Stimulated activated naive B cell treated with anti-CD40 and anti-IgM and Interleukin-4, amounts not matched to agents 10 μg/mL and 1 μg/mL and 100 μg/mL, for 72 hours (primary cell): ENCODE measurements around the gene PDK2.

ENCODE experiments used
- ATAC-seq, 2 donors: fragments of 150-1000 bp; cut with Tn5 transposase; replicated peaks; 2 replicates each; pipeline ENCODE4 v1.10.0; 2021; ENCODE audit warnings: moderate library complexity in 1 of 2
- DNase-seq: peaks from one replicate; pipeline ENCODE4 v3.0.0; 2021
- H3K27ac Mint-ChIP-seq: one replicate; pipeline ENCODE4 v1.8.0; 2022; ENCODE audit warnings: mild to moderate bottlenecking, mixed read lengths
- H3K27me3 Mint-ChIP-seq, 2 donors: one replicate each; pipeline ENCODE4 v1.8.0; 2022; ENCODE audit warnings: mixed read lengths in 2 of 2
- H3K36me3 Mint-ChIP-seq, 2 donors: one replicate each; pipeline ENCODE4 v1.8.0; 2022; ENCODE audit warnings: mixed read lengths in 2 of 2, mild to moderate bottlenecking in 1 of 2
- H3K4me1 Mint-ChIP-seq, 2 donors: one replicate each; pipeline ENCODE4 v1.8.0; 2022; ENCODE audit warnings: mixed read lengths in 2 of 2, mild to moderate bottlenecking in 1 of 2
- H3K4me3 Mint-ChIP-seq, 2 donors: one replicate each; pipeline ENCODE4 v1.8.0; 2022; ENCODE audit warnings: mild to moderate bottlenecking in 2 of 2, mixed read lengths in 2 of 2, moderate library complexity in 1 of 2
- H3K9me3 Mint-ChIP-seq, 2 donors: one replicate each; pipeline ENCODE4 v1.8.0; 2022; ENCODE audit warnings: mixed read lengths in 2 of 2, mild to moderate bottlenecking in 1 of 2

Gene PDK2

DNA sequence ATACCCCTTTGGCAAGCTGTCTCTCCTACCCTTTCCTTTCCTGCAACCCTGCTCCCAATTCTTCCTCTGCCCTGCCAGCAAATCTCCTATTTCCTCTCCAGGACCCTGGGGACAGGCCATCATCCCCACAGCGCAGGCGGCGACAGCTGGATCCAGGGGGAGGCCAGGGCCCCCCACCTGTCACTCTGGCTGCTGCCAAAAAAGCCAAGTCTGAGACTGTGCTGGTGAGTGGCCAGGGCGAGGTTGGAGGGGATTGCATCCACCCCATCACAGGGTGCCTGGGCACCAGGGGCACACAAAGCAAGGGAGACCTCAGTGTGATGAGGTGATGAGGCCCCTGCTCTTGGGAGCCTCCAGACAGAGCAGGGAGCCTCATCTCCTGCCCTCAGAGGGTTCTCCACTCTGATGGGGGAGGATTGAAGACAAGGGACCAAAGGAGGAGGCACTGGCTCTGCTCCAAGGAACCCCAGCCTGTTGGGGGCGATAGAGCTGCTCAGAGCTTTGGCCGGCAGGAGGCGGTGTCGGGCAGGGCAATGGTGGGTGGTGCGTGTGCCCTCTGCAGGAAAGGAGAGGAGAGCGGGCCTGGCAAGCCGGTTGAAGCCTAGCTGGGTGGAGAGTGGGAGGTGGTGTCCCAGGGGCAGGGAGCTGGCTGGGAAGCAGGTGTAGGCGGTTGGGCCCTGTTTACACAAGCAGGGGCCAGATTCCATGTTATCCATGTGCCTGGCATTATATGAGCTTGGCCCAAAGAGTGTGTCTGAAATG is 15.6 kb upstream of the PDK2 start:
- ATAC-seq (no peak), DNase-seq (no peak)
- Mint-ChIP-seq H3K4me1 (peaks cover 0 to 3% of the 10 kb centered on the region in 2 donors), H3K27me3 (peaks cover 15 to 53% of the 10 kb centered on the region in 2 donors), H3K9me3 (no peaks in the 10 kb centered on the region), H3K4me3 (no peak overlapping the region), H3K27ac (no peak overlapping the region), H3K36me3 (no peaks in the 10 kb centered on the region)

DNA sequence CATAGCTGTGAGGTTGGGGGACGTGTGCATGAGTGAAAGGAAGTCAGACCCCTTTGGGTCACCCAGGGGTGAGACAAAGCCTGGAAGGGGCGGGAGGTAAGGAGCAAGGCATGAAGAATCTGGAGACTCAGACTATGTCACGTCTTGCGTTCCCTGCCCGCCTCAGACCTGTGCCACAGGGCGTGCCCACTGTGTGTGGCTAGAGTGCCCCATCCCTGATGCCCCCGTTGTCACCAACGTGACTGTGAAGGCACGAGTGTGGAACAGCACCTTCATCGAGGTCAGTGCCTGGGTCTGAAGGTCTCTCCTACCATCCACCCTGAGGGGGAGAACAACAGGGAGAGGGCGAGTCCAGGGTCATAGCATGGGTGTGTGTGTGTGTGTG is 15.1 kb upstream of the PDK2 start:
- Mint-ChIP-seq H3K36me3 (no peaks in the 10 kb centered on the region), H3K4me3 (no peak overlapping the region), H3K27ac (no peak overlapping the region), H3K27me3 (peaks cover 15 to 47% of the 10 kb centered on the region in 2 donors), H3K9me3 (no peaks in the 10 kb centered on the region), H3K4me1 (peaks cover 0 to 3% of the 10 kb centered on the region in 2 donors)
- DNase-seq = no peak
- no peak for ATAC-seq

DNA sequence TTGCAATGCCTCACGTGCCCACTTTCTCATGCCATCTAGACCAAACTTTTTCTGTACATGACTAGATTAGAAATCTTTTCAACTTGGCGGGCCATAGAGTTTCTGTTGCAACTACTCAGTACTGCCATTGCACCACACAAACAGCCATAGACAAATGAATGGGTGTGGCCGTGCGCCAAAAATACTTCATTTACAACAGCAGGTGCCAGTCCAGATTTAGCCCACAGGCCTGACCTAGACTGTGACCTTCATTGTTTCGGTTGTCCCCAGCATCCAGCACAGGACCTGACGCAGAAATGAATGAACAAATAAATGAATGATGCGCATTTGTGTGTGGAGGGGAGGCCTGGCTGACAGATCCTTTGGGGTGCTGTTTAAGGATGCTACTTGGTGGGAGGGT is 14.3 kb upstream of the PDK2 start:
- ATAC-seq (no peak), DNase-seq (no peak)
- Mint-ChIP-seq H3K27me3 (peaks cover 11 to 40% of the 10 kb centered on the region in 2 donors), H3K4me1 (peaks cover 0 to 3% of the 10 kb centered on the region in 2 donors), H3K36me3 (no peaks in the 10 kb centered on the region), H3K27ac (no peak overlapping the region), H3K9me3 (no peaks in the 10 kb centered on the region), H3K4me3 (no peak overlapping the region)

DNA sequence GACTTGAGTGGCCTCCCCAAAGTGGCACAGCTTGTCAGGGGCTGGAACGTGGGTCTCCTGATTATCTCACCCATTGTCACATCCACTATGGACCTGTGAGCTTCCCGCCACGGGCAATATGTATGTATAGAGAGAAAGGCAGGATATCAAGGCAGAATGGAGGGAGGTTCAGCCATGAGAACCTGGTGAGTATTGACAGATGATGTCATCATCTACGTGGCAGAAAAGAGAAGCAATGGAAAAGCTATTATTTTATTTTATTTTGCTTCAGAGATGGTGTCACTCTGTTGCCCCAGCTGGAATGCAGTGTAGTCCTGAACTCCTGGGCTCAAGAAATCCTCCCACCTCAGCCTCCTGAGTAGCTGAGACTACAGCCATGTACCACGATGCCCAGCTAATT is 13.4 kb upstream of the PDK2 start:
- Mint-ChIP-seq H3K27ac (no peak overlapping the region), H3K4me1 (peaks cover 0 to 3% of the 10 kb centered on the region in 2 donors), H3K36me3 (no peaks in the 10 kb centered on the region), H3K9me3 (no peaks in the 10 kb centered on the region), H3K4me3 (no peak overlapping the region), H3K27me3 (peaks cover 8 to 37% of the 10 kb centered on the region in 2 donors)
- DNase-seq (no peak), ATAC-seq (no peak)

DNA sequence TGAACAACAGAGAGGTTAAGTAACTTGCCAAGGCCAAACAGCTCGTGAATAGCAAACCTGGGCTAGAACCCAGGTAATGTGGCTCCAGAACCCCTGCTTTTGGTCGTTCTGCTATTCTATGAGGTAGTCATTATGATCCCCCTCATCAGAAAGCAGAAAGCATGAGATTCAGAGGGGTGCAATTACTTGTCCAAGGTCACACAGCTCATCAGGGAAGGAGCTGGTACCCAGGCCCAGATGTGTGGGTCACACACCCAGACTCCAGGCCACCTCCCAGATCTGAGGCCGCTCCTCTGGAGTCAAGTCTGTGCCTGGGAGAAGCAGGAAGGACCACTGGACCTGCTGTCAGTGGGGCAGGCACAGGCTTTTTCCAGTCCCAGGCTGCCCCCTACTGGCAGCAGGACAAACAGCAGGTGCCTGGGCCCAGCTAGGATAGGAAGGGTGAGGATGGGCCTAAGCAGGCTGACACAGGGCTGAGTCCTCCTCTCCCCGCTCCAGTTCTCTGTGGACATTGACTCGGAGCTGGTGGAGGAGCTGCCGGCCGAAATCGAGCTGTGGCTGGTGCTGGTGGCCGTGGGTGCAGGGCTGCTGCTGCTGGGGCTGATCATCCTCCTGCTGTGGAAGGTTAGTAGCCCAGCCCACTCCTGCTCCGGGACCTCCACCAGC is 7.8 kb upstream of the PDK2 start:
- H3K27me3 Mint-ChIP-seq = peaks cover 14 to 28% of the 10 kb centered on the region in 2 donors
- peaks cover 0 to 2% of the 10 kb centered on the region in 2 donors for H3K36me3 Mint-ChIP-seq
- H3K4me1 Mint-ChIP-seq = no peaks in the 10 kb centered on the region
- H3K4me3 Mint-ChIP-seq = no peak overlapping the region
- peak; percentile 94 to 97 for ATAC-seq
- no peaks in the 10 kb centered on the region for H3K9me3 Mint-ChIP-seq
- H3K27ac Mint-ChIP-seq = no peak overlapping the region
- DNase-seq = peak; percentile 65

DNA sequence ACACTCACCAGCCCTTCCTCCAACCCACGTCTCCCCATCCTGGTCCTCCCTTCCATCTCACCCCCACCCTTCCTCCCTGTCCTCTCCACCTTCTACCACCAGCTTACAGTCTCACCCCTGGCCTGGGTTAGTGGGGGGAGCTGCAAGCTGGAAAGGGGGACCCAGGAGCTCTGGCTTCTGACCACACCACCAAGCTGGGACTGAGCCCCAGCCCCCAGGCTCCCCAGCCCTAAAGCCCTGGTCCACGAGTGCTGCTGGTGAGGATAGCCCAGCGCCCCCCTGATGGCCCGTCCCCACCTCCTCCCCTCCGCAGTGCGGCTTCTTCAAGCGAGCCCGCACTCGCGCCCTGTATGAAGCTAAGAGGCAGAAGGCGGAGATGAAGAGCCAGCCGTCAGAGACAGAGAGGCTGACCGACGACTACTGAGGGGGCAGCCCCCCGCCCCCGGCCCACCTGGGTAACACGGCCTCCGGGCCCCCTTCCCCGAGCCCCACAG is 7.2 kb upstream of the PDK2 start:
- H3K27ac Mint-ChIP-seq = no peak overlapping the region
- peaks cover 14 to 28% of the 10 kb centered on the region in 2 donors for H3K27me3 Mint-ChIP-seq
- H3K4me3 Mint-ChIP-seq = no peak overlapping the region
- H3K4me1 Mint-ChIP-seq = no peaks in the 10 kb centered on the region
- DNase-seq = no peak
- peaks cover 0 to 2% of the 10 kb centered on the region in 2 donors for H3K36me3 Mint-ChIP-seq
- H3K9me3 Mint-ChIP-seq = no peaks in the 10 kb centered on the region
- no peak for ATAC-seq

DNA sequence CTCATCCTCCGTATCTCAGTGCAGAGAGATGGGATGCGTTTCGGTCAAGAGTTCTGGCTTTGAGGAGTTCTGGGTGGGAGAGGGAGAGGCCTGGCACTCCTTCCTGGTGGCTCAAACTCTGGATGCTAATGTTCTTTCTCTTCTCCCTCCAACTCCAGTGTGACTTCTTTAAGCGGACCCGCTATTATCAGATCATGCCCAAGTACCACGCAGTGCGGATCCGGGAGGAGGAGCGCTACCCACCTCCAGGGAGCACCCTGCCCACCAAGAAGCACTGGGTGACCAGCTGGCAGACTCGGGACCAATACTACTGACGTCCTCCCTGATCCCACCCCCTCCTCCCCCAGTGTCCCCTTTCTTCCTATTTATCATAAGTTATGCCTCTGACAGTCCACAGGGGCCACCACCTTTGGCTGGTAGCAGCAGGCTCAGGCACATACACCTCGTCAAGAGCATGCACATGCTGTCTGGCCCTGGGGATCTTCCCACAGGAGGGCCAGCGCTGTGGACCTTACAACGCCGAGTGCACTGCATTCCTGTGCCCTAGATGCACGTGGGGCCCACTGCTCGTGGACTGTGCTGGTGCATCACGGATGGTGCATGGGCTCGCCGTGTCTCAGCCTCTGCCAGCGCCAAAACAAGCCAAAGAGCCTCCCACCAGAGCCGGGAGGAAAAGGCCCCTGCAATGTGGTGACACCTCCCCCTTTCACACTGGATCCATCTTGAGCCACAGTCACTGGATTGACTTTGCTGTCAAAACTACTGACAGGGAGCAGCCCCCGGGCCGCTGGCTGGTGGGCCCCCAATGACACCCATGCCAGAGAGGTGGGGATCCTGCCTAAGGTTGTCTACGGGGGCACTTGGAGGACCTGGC is 6.0 kb upstream of the PDK2 start:
- no peak for DNase-seq
- peaks cover 14 to 28% of the 10 kb centered on the region in 2 donors for H3K27me3 Mint-ChIP-seq
- H3K36me3 Mint-ChIP-seq = peaks cover 0 to 2% of the 10 kb centered on the region in 2 donors
- peaks cover 0 to under 1% of the 10 kb centered on the region in 2 donors for H3K4me1 Mint-ChIP-seq
- ATAC-seq = no peak
- no peaks in the 10 kb centered on the region for H3K9me3 Mint-ChIP-seq
- no peak overlapping the region for H3K27ac Mint-ChIP-seq
- H3K4me3 Mint-ChIP-seq = no peak overlapping the region

DNA sequence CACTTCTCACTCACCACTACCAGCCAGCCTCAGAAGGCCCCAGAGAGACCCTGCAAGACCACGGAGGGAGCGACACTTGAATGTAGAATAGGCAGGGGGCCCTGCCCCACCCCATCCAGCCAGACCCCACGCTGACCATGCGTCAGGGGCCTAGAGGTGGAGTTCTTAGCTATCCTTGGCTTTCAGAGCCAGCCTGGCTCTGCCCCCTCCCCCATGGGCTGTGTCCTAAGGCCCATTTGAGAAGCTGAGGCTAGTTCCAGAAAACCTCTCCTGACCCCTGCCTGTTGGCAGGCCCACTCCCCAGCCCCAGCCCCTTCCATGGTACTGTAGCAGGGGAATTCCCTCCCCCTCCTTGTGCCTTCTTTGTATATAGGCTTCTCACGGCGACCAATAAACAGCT is 5.1 kb upstream of the PDK2 start:
- Mint-ChIP-seq H3K27me3 (peaks cover 14 to 28% of the 10 kb centered on the region in 2 donors), H3K4me1 (peaks cover 4 to 6% of the 10 kb centered on the region in 2 donors), H3K27ac (peak overlapping the region; percentile 33), H3K36me3 (peaks cover 0 to 2% of the 10 kb centered on the region in 2 donors), H3K9me3 (no peaks in the 10 kb centered on the region), H3K4me3 (no peak overlapping the region)
- ATAC-seq (no peak), DNase-seq (no peak)

DNA sequence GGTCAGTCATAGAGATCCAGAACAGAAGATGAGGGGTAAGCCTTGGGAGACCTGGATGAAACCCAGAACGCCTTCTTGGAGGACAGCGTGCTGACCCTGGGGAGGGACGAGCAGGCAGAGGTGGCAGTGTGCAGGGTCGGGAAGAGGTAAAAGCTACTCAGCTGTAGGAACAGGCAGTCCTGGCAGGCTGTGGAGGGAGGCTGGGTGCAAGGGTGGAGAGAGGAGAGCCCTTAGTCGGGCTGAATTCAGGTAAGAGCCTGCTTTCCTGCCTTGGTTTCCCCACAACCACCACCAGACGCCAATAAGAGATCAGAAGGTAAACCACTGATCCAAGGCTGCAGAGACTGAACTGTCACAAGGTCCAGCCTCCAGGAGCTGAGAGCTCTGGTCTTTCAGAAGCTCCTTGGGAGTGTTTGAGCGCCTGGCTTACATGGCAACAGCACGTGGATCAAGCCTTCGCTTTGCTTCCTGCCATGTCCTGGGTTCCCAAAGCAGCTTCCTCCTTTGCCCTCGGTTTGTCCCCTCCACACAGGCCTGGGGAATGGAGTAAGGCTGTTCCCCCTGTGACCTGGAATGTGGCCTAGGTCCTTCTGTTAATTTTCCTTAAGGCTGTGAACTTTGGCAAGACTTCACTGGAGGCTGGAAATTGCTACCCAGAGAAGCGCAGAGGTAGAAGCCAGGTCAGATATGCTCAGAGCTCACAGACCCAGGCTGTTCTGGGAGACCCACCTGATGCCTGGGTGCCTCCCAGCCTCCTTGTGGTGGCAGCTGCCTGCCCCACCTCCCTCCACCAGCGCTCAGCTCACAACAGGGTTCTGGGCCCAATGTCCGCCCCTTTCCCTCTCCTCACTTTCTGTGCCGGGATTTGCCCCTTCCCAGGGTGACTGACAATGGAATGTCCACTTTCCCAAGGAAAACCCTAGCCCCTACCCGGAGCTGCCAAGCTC is 3.9 kb upstream of the PDK2 start:
- H3K27me3 Mint-ChIP-seq = peaks cover 14 to 28% of the 10 kb centered on the region in 2 donors
- peaks cover 15 to 18% of the 10 kb centered on the region in 2 donors for H3K4me1 Mint-ChIP-seq
- H3K27ac Mint-ChIP-seq = peak overlapping the region; percentile 3
- no peak for ATAC-seq
- H3K9me3 Mint-ChIP-seq = no peaks in the 10 kb centered on the region
- peaks cover 0 to 2% of the 10 kb centered on the region in 2 donors for H3K36me3 Mint-ChIP-seq
- H3K4me3 Mint-ChIP-seq = no peak overlapping the region
- DNase-seq = no peak

DNA sequence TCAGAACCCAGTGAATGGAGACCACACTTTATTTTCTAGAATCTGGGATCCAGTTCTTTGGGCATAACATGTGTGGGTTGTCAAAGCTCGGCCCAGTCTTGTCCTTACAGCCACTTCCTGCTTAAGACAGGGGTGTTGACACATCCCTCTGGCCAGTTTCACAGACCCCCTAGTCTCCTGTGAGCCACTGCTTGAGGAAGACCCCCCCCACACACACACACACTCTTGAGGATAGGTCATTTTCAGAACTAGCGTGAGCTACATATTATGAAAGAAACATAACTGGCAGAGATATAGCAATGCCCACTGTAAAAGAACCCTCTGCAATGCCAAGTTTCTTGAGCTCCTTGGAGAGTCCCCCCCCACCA is 3.2 kb upstream of the PDK2 start:
- ATAC-seq = no peak
- Mint-ChIP-seq H3K9me3 (no peaks in the 10 kb centered on the region), H3K4me3 (no peak overlapping the region), H3K27ac (no peak overlapping the region), H3K27me3 (peaks cover 14 to 28% of the 10 kb centered on the region in 2 donors), H3K36me3 (peaks cover 0 to 2% of the 10 kb centered on the region in 2 donors), H3K4me1 (peaks cover 20 to 24% of the 10 kb centered on the region in 2 donors)
- no peak for DNase-seq

DNA sequence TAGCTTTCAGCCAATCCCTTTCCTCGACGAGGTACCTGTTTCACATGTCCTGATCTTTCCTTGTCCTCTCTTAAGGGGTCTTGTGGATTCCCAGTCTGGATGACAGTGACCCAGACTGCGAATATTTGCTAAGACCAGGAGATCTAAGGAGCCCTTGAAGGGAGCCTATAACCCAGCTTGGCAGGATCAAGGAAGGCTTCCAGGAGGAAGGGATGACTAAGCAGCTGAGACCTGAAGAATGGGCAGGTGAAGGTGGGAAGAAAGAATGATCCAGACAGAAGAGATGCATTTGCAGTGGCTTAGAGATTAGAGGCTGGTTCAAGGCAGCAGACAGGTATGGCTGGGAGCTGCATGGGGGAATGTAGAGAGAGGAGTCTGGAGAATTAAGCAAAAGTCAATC is 1.9 kb upstream of the PDK2 start:
- H3K27me3 Mint-ChIP-seq = peaks cover 14 to 27% of the 10 kb centered on the region in 2 donors
- DNase-seq = no peak
- peak overlapping the region; percentile 70 for H3K27ac Mint-ChIP-seq
- no peaks in the 10 kb centered on the region for H3K9me3 Mint-ChIP-seq
- peaks cover 25 to 26% of the 10 kb centered on the region in 2 donors for H3K4me1 Mint-ChIP-seq
- peaks cover 0 to 2% of the 10 kb centered on the region in 2 donors for H3K36me3 Mint-ChIP-seq
- no peak overlapping the region for H3K4me3 Mint-ChIP-seq
- no peak for ATAC-seq

DNA sequence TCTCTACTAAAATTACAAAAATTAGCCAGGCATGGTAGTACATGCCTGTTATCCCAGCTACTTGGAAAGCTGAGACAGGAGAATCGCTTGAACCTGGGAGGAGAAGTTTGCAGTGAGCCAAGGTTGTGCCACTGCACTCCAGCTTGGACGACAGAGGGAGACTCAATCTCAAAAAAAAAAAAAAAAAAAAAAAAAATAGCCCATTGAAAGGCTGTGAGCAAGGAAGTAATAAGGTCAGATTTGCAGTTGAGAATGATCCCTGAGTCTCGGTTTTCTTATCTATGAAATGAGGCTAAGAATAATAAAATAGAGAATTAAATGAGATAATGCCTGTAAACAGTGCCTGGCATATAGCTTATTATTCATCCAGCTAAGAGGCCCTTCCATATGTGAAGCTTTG is 1.3 kb upstream of the PDK2 start:
- DNase-seq (no peak), ATAC-seq (no peak)
- Mint-ChIP-seq H3K4me1 (peaks cover 25 to 26% of the 10 kb centered on the region in 2 donors), H3K27me3 (peaks cover 8 to 22% of the 10 kb centered on the region in 2 donors), H3K9me3 (no peaks in the 10 kb centered on the region), H3K27ac (no peak overlapping the region), H3K36me3 (peaks cover 2 to 3% of the 10 kb centered on the region in 2 donors), H3K4me3 (no peak overlapping the region)

DNA sequence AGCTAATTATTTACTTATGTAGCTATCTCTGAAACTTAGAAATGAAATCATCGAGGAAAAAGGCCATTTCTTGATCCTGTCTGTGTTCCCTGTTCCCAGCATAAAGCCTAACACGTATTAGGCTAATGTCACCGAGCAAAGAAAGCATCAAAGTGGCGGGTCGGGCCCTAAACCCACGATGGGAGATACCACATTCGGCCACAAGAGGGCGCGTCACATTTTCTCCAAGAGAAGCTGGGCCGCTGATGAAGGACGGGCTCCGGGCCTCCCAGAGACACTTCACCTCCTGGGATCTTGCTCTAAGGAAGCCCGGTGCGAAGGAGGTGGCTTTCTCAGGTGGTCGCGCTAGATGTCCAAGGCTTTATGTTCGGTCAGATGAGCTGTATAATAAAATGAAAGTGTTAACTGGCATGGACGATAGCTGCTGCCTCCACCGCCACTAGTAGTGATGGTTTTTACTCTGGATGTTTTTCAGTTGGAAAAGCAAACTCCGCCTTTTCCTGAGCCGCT is 853 bp upstream of the PDK2 start:
- H3K4me3 Mint-ChIP-seq = peak overlapping the region; percentile 85 to 93
- peak overlapping the region; percentile 60 for H3K27ac Mint-ChIP-seq
- H3K9me3 Mint-ChIP-seq = no peaks in the 10 kb centered on the region
- peaks cover 5 to 17% of the 10 kb centered on the region in 2 donors for H3K27me3 Mint-ChIP-seq
- peaks cover 0 to 4% of the 10 kb centered on the region in 2 donors for H3K36me3 Mint-ChIP-seq
- DNase-seq (peak; percentile 76), ATAC-seq (peak; percentile 49 to 57)
- H3K4me1 Mint-ChIP-seq = peaks cover 25 to 26% of the 10 kb centered on the region in 2 donors
